Testis (tissue), 3 donors: ENCODE results near the gene DNER. TPM values are rescaled to one million over a fixed set of nuclear protein-coding genes. Genes with fewer than 3 reads are reported as not detected.

Experiments used
- DNase-seq: peaks from one replicate; pipeline ENCODE4 v3.0.0-alpha.2; 2019
- H3K27ac ChIP-seq, 2 donors: fragments of 200-600 bp; sonication (generic); one replicate each; pipeline ENCODE4 v1.5.1; 2019
- H3K27me3 ChIP-seq: fragments of 200-600 bp; sonication (generic); one replicate; pipeline ENCODE4 v1.5.1; 2019
- H3K36me3 ChIP-seq: fragments of 200-600 bp; sonication (generic); one replicate; pipeline ENCODE4 v1.5.1; 2017; ENCODE audit warnings: low read depth; ENCODE audit errors: missing control alignments
- H3K4me1 ChIP-seq: fragments of 200-600 bp; sonication (generic); one replicate; pipeline ENCODE4 v1.5.1; 2019
- H3K4me3 ChIP-seq, 2 donors: fragments of 200-600 bp; sonication (generic); one replicate each; pipeline ENCODE4 v1.5.1; 2017 to 2019
- H3K9me3 ChIP-seq: fragments of 200-600 bp; sonication (generic); one replicate; pipeline ENCODE4 v1.5.1; 2017
- POLR2A ChIP-seq: fragments of 450-650 bp; IDR thresholded peaks from one replicate; pipeline ENCODE4 v1.6.1; 2017; ENCODE audit warnings: antibody characterized with exemption, mild to moderate bottlenecking, moderate library complexity
- WGBS, 2 donors: methylation state at CpG; one replicate each; pipeline ENCODE4 v1.1.5; 2018; 5-methylcytosine and 5-hydroxymethylcytosine counted together
- intact Hi-C: fragments of 100-400 bp; cut with DNase I; formaldehyde crosslinking; loops from one replicate; pipeline ENCODE4 v1.15.1; 2023; ENCODE audit warnings: low total_unique reads
- polyA plus RNA-seq: library from polyadenylated mRNA; stranded (reverse); fragments of 350-450 nt; fragmentation: Illumina TruSeq; extraction: RNeasy Lipid Tissue Mini Kit (QIAGEN cat#74804); gene quantifications from one replicate; pipeline ENCODE4 v1.2.3, GENCODE V29; 2014; ENCODE audit warnings: low read depth, low replicate concordance; ENCODE audit not compliant: insufficient read depth
- total RNA-seq, 2 donors: library from RNA; depleted of rRNA; stranded (reverse); fragments of >200 nt; gene quantifications; one replicate each; pipeline ENCODE4 v1.2.3, GENCODE V29; 2016
- TF ChIP-seq, protein P1 (sequence below), 3 experiments: fragments of 450-650 bp in 2 of 3; fragments of 200-600 bp in 1 of 3; sonication (generic) in 1 of 3; IDR thresholded peaks; one replicate each; pipeline ENCODE4 v1.5.1; 2016 to 2019; ENCODE audit warnings: antibody characterized with exemption in 3 of 3, mild to moderate bottlenecking in 2 of 3, moderate library complexity in 1 of 3

The DNER gene
- total and polyA plus RNA-seq, 3 donors from 2014 or later, result 2.0 to 4.8 (median 2.9) TPM

GRCh38 chr2:229564300-229564907, 150.0 kb downstream of the DNER start:
- no peaks in the 10 kb centered on the region for H3K27me3 ChIP-seq
- intact Hi-C loops, result no loop called here
- H3K9me3 ChIP-seq, result no peaks in the 10 kb centered on the region
- H3K36me3 ChIP-seq, result no peaks in the 10 kb centered on the region
- H3K4me3 ChIP-seq, result no peak overlapping the region
- no peak for DNase-seq
- no peaks in the 10 kb centered on the region for H3K4me1 ChIP-seq
- TF ChIP-seq POLR2A, result no peak
- TF ChIP-seq, protein P1, sequence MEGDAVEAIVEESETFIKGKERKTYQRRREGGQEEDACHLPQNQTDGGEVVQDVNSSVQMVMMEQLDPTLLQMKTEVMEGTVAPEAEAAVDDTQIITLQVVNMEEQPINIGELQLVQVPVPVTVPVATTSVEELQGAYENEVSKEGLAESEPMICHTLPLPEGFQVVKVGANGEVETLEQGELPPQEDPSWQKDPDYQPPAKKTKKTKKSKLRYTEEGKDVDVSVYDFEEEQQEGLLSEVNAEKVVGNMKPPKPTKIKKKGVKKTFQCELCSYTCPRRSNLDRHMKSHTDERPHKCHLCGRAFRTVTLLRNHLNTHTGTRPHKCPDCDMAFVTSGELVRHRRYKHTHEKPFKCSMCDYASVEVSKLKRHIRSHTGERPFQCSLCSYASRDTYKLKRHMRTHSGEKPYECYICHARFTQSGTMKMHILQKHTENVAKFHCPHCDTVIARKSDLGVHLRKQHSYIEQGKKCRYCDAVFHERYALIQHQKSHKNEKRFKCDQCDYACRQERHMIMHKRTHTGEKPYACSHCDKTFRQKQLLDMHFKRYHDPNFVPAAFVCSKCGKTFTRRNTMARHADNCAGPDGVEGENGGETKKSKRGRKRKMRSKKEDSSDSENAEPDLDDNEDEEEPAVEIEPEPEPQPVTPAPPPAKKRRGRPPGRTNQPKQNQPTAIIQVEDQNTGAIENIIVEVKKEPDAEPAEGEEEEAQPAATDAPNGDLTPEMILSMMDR (IDR thresholded peaks at IDR 0.05), result no peak
- WGBS, 2 donors, result 81 to 94% methylated on average over 2 of the region's 2 CpGs
- no peak overlapping the region for H3K27ac ChIP-seq

DNA sequence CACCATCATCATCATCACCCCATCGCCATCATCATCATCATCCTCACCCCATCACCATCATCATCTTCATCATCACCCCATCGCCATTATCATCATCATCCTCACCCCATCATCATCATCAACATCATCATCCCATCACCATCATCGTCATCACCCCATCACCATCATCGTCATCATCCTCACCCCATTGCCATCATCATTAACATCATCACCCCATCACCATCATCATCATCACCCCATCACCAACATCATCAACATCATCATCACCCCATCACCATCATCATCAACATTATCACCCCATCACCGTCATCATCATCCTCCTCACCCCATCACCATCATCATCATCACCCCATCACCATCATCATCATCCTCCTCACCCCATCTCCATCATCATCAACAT, 151.0 kb downstream of the DNER start:
- TF ChIP-seq POLR2A, result no peak
- TF ChIP-seq, protein P1 (IDR thresholded peaks at IDR 0.05), result no peak
- Histone ChIP-seq H3K4me3 (no peak overlapping the region), H3K4me1 (no peaks in the 10 kb centered on the region), H3K9me3 (no peaks in the 10 kb centered on the region), H3K27ac (no peak overlapping the region), H3K27me3 (no peaks in the 10 kb centered on the region), H3K36me3 (no peaks in the 10 kb centered on the region)
- intact Hi-C loops, result no loop called here
- no peak for DNase-seq
- WGBS, 2 donors, result 80 to 85% methylated on average over 5 of the region's 5 CpGs

DNA sequence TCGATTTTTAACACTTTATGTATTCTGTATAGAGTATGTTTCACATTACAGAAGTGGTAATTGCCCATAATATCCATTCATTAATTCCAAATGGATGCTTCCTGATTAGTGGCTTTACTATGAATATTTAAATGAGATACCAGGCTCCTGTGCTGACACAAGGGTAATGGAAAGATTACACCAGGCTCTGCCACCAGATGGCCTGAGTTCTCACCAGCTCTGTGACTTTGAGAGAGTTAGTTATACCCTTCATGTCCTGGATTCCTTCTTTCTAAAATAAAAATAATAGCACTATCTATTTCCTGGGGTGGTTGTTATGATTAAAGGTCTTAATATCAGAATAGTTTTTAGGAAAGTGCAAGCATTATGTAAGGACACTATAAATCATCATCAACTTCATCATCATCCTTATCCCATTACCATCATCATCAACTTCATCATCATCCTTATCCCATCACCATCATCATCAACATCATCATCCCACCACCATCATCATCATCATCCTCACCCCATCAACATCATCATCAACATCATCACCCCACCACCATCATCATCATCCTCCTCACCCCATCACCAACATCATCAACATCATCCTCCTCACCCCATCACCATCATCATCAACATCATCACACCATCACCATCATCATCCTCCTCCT, 151.8 kb downstream of the DNER start:
- no peak overlapping the region for H3K27ac ChIP-seq
- DNase-seq, result no peak
- no peaks in the 10 kb centered on the region for H3K27me3 ChIP-seq
- no peaks in the 10 kb centered on the region for H3K4me1 ChIP-seq
- no peaks in the 10 kb centered on the region for H3K36me3 ChIP-seq
- WGBS, 2 donors, result 73 to 79% methylated on average over 1 of the region's 1 CpG
- no peak overlapping the region for H3K4me3 ChIP-seq
- no peak for TF ChIP-seq POLR2A
- TF ChIP-seq, protein P1 (IDR thresholded peaks at IDR 0.05), result no peak
- intact Hi-C loops, result no loop called here
- no peaks in the 10 kb centered on the region for H3K9me3 ChIP-seq

DNA sequence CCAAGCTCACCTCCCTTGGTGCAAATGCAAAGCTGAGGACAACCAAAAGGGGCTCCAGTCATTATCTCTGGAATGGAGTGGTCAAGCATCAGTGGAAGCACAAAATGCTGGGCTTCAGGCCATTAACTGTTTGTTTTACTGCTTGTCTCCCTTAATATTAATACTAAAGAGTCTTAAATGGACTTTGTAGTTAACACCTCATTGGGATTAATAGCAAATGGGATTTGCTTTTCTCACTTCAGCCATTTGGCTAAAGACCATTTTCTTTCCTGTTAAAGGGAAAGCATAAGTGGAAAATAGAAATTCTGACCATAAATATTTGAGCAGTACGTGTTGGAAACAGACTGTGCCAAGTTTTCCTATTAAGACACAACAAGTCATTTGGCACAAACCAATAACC, 154.4 kb downstream of the DNER start:
- H3K9me3 ChIP-seq, result no peaks in the 10 kb centered on the region
- DNase-seq, result no peak
- no peaks in the 10 kb centered on the region for H3K36me3 ChIP-seq
- no peak overlapping the region for H3K27ac ChIP-seq
- WGBS, 2 donors, result 62 to 63% methylated on average over 1 of the region's 1 CpG
- TF ChIP-seq, protein P1 (IDR thresholded peaks at IDR 0.05), result no peak
- no peak for TF ChIP-seq POLR2A
- intact Hi-C loops, result no loop called here
- no peak overlapping the region for H3K4me3 ChIP-seq
- H3K4me1 ChIP-seq, result no peaks in the 10 kb centered on the region
- no peaks in the 10 kb centered on the region for H3K27me3 ChIP-seq

DNA sequence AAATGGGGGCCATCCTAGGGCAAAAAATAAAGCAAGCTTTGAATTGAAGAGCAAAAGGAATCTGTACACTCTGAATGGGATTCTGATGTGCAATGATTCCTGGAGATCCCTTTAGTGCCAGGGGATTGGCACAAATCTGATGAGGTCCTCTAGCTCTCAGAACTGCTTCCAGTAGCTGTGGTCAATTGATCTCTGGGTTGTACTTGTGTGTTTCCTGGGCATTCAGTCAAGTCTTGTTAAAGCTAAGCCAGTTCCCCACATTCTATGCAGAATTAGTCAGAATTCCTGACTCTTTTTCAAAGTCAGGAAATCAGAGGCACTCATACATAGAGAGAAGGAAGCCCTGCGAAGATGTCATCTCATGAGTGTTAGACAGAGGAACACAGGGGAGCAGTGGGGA, 161.3 kb downstream of the DNER start:
- intact Hi-C loops, result no loop called here
- Histone ChIP-seq H3K4me3 (no peak overlapping the region), H3K9me3 (no peaks in the 10 kb centered on the region), H3K36me3 (no peaks in the 10 kb centered on the region), H3K4me1 (no peaks in the 10 kb centered on the region), H3K27ac (no peak overlapping the region), H3K27me3 (no peaks in the 10 kb centered on the region)
- TF ChIP-seq, protein P1 (IDR thresholded peaks at IDR 0.05), result no peak
- no peak for TF ChIP-seq POLR2A
- DNase-seq, result no peak
- 89 to 93% methylated on average over 1 of the region's 1 CpG for WGBS, 2 donors
